ENCODE results near the gene RTN4IP1.
A peak's percentile ranks its signal among the peaks of the same experiment; 100 is the strongest.
"Not testable (repeated sequence)": the region's sequence is repeated elsewhere in the genome, so short reads cannot be mapped to it uniquely, and the experiment has no call there.

RTN4IP1 gene

GRCh38 chr6:106628658-106629102 is 618 bp downstream of the RTN4IP1 start:
- Histone ChIP-seq H4K91ac (ENCODE audit: low read depth, low read length) (no peak overlapping the region), H3K4ac (ENCODE audit: low read depth, low read length) (no peak overlapping the region)
- WGBS (ENCODE audit: extremely low coverage, insufficient coverage, insufficient read length) = no CpG with 5 or more reads among the region's 7 CpGs

GRCh38 chr6:106627760-106628159 is 1.5 kb downstream of the RTN4IP1 start:
- not testable (repeated sequence) for H2AK5ac ChIP-seq (ENCODE audit: low read length); H3K18ac ChIP-seq (ENCODE audit: low read length); H4K91ac ChIP-seq (ENCODE audit: low read depth, low read length); H2AFZ ChIP-seq (ENCODE audit: insufficient read depth, low read length, poor library complexity); H2BK120ac ChIP-seq (ENCODE audit: insufficient read depth, low read length, poor library complexity); H4K8ac ChIP-seq (ENCODE audit: low read depth, low read length); H3K4me3 ChIP-seq (ENCODE audit: low read depth, low read length); H3K9me3 ChIP-seq (ENCODE audit: insufficient read depth, low read depth, low read length); H4K12ac ChIP-seq (ENCODE audit: low read depth, low read length); H3K9ac ChIP-seq (ENCODE audit: low read length); H3K23ac ChIP-seq (ENCODE audit: low read length); H3K27ac ChIP-seq (ENCODE audit: low read depth, low read length); H3K27me3 ChIP-seq (ENCODE audit: insufficient read depth, low read length); H3K4ac ChIP-seq (ENCODE audit: low read depth, low read length); H2BK5ac ChIP-seq (ENCODE audit: low read depth, low read length, poor library complexity); H3K79me1 ChIP-seq (ENCODE audit: low read length); H3K14ac ChIP-seq (ENCODE audit: low read length); H3K4me2 ChIP-seq (ENCODE audit: low read length); H2BK12ac ChIP-seq (ENCODE audit: low read length); H3K36me3 ChIP-seq (ENCODE audit: control insufficient read depth in 1 of 2, insufficient read depth in 2 of 2, low read length in 2 of 2); H3K4me1 ChIP-seq (ENCODE audit: control insufficient read depth in 1 of 2, insufficient read depth in 2 of 2, low read length in 2 of 2); H3K79me2 ChIP-seq (ENCODE audit: control insufficient read depth, insufficient read depth, low read length, poor library complexity)
- DNase-seq = peak; percentile 32 to 58
- no CpG with 5 or more reads among the region's 16 CpGs for WGBS (ENCODE audit: extremely low coverage, insufficient coverage, insufficient read length)

More at GRCh38 chr6:106628658-106629102, 618 bp downstream of the RTN4IP1 start:
- no peak overlapping the region for H3K14ac ChIP-seq (ENCODE audit: low read length)
- H2BK12ac ChIP-seq (ENCODE audit: low read length) = no peak overlapping the region
- peak overlapping the region; percentile 67 for H3K4me2 ChIP-seq (ENCODE audit: low read length)
- H3K27ac ChIP-seq (ENCODE audit: low read depth, low read length) = no peak overlapping the region
- no peak overlapping the region for H3K4me3 ChIP-seq (ENCODE audit: low read depth, low read length)
- peaks cover 2% of the 10 kb centered on the region for H3K79me1 ChIP-seq (ENCODE audit: low read length)
- peak; percentile 8 to 45 for DNase-seq
- H2BK5ac ChIP-seq (ENCODE audit: low read depth, low read length, poor library complexity) = no peak overlapping the region
- no peaks in the 10 kb centered on the region for H3K36me3 ChIP-seq (ENCODE audit: control insufficient read depth in 1 of 2, insufficient read depth in 2 of 2, low read length in 2 of 2)
- no peak overlapping the region for H3K18ac ChIP-seq (ENCODE audit: low read length)
- H3K9me3 ChIP-seq (ENCODE audit: insufficient read depth, low read depth, low read length) = no peaks in the 10 kb centered on the region
- H2AFZ ChIP-seq (ENCODE audit: insufficient read depth, low read length, poor library complexity) = peak overlapping the region; percentile 14
- peaks cover 2% of the 10 kb centered on the region for H3K79me2 ChIP-seq (ENCODE audit: control insufficient read depth, insufficient read depth, low read length, poor library complexity)
- no peak overlapping the region for H2AK5ac ChIP-seq (ENCODE audit: low read length)
- H3K23ac ChIP-seq (ENCODE audit: low read length) = no peak overlapping the region
- H3K27me3 ChIP-seq (ENCODE audit: insufficient read depth, low read length) = no peaks in the 10 kb centered on the region
- H3K9ac ChIP-seq (ENCODE audit: low read length) = no peak overlapping the region
- peaks cover 3% of the 10 kb centered on the region in 2 experiments for H3K4me1 ChIP-seq (ENCODE audit: control insufficient read depth in 1 of 2, insufficient read depth in 2 of 2, low read length in 2 of 2)
- H4K8ac ChIP-seq (ENCODE audit: low read depth, low read length) = peak overlapping the region; percentile 49
- H4K12ac ChIP-seq (ENCODE audit: low read depth, low read length) = no peak overlapping the region
- no peak overlapping the region for H2BK120ac ChIP-seq (ENCODE audit: insufficient read depth, low read length, poor library complexity)

- DNase-seq = no peak
- no peak overlapping the region for H2AFZ ChIP-seq (ENCODE audit: insufficient read depth, low read length, poor library complexity)
- WGBS (ENCODE audit: extremely low coverage, insufficient coverage, insufficient read length) = no CpG with 5 or more reads among the region's 2 CpGs
- no peak overlapping the region for H2AK5ac ChIP-seq (ENCODE audit: low read length)
- H3K4me2 ChIP-seq (ENCODE audit: low read length) = no peak overlapping the region
- no peak overlapping the region for H3K27ac ChIP-seq (ENCODE audit: low read depth, low read length)
- no peak overlapping the region for H3K18ac ChIP-seq (ENCODE audit: low read length)
- H3K23ac ChIP-seq (ENCODE audit: low read length) = no peak overlapping the region
- no peak overlapping the region for H2BK120ac ChIP-seq (ENCODE audit: insufficient read depth, low read length, poor library complexity)
- H4K91ac ChIP-seq (ENCODE audit: low read depth, low read length) = no peak overlapping the region
- H3K79me1 ChIP-seq (ENCODE audit: low read length) = peaks cover 2% of the 10 kb centered on the region
- H3K36me3 ChIP-seq (ENCODE audit: control insufficient read depth in 1 of 2, insufficient read depth in 2 of 2, low read length in 2 of 2) = no peaks in the 10 kb centered on the region
- H3K4me1 ChIP-seq (ENCODE audit: control insufficient read depth in 1 of 2, insufficient read depth in 2 of 2, low read length in 2 of 2) = peaks cover 3% of the 10 kb centered on the region in 2 experiments
- H4K12ac ChIP-seq (ENCODE audit: low read depth, low read length) = no peak overlapping the region
- H3K9ac ChIP-seq (ENCODE audit: low read length) = no peak overlapping the region
- H3K14ac ChIP-seq (ENCODE audit: low read length) = no peak overlapping the region
- peaks cover 3% of the 10 kb centered on the region for H3K9me3 ChIP-seq (ENCODE audit: insufficient read depth, low read depth, low read length)
- no peak overlapping the region for H4K8ac ChIP-seq (ENCODE audit: low read depth, low read length)
- no peak overlapping the region for H3K4me3 ChIP-seq (ENCODE audit: low read depth, low read length)
- no peak overlapping the region for H2BK5ac ChIP-seq (ENCODE audit: low read depth, low read length, poor library complexity)
- no peaks in the 10 kb centered on the region for H3K27me3 ChIP-seq (ENCODE audit: insufficient read depth, low read length)
- no peak overlapping the region for H3K4ac ChIP-seq (ENCODE audit: low read depth, low read length)
- peaks cover 2% of the 10 kb centered on the region for H3K79me2 ChIP-seq (ENCODE audit: control insufficient read depth, insufficient read depth, low read length, poor library complexity)
- no peak overlapping the region for H2BK12ac ChIP-seq (ENCODE audit: low read length)
Observed at GRCh38 chr6:106626485-106626884, 2.8 kb downstream of the RTN4IP1 start.

GRCh38 chr6:106623039-106623438 is 6.3 kb downstream of the RTN4IP1 start:
- H3K4me1 ChIP-seq (ENCODE audit: control insufficient read depth in 1 of 2, insufficient read depth in 2 of 2, low read length in 2 of 2) = no peaks in the 10 kb centered on the region
- WGBS (ENCODE audit: extremely low coverage, insufficient coverage, insufficient read length) = no CpG with 5 or more reads among the region's 1 CpG
- H3K4me3 ChIP-seq (ENCODE audit: low read depth, low read length) = no peak overlapping the region

More at GRCh38 chr6:106623039-106623438, 6.3 kb downstream of the RTN4IP1 start:
- Histone ChIP-seq H4K91ac (ENCODE audit: low read depth, low read length) (no peak overlapping the region), H2BK5ac (ENCODE audit: low read depth, low read length, poor library complexity) (no peak overlapping the region), H3K18ac (ENCODE audit: low read length) (no peak overlapping the region), H3K23ac (ENCODE audit: low read length) (no peak overlapping the region), H3K27ac (ENCODE audit: low read depth, low read length) (no peak overlapping the region), H4K12ac (ENCODE audit: low read depth, low read length) (no peak overlapping the region), H3K36me3 (ENCODE audit: control insufficient read depth in 1 of 2, insufficient read depth in 2 of 2, low read length in 2 of 2) (no peaks in the 10 kb centered on the region), H3K9me3 (ENCODE audit: insufficient read depth, low read depth, low read length) (peaks cover 3% of the 10 kb centered on the region), H3K79me2 (ENCODE audit: control insufficient read depth, insufficient read depth, low read length, poor library complexity) (no peaks in the 10 kb centered on the region), H3K4ac (ENCODE audit: low read depth, low read length) (no peak overlapping the region), H3K27me3 (ENCODE audit: insufficient read depth, low read length) (no peaks in the 10 kb centered on the region), H2AFZ (ENCODE audit: insufficient read depth, low read length, poor library complexity) (no peak overlapping the region), H3K79me1 (ENCODE audit: low read length) (no peaks in the 10 kb centered on the region), H2BK12ac (ENCODE audit: low read length) (no peak overlapping the region), H3K14ac (ENCODE audit: low read length) (no peak overlapping the region), H4K8ac (ENCODE audit: low read depth, low read length) (no peak overlapping the region), H3K9ac (ENCODE audit: low read length) (no peak overlapping the region), H2AK5ac (ENCODE audit: low read length) (no peak overlapping the region), H3K4me2 (ENCODE audit: low read length) (no peak overlapping the region), H2BK120ac (ENCODE audit: insufficient read depth, low read length, poor library complexity) (no peak overlapping the region)
- DNase-seq = no peak
